ENCODE data around the gene FBF1.

The FBF1 gene

DNA sequence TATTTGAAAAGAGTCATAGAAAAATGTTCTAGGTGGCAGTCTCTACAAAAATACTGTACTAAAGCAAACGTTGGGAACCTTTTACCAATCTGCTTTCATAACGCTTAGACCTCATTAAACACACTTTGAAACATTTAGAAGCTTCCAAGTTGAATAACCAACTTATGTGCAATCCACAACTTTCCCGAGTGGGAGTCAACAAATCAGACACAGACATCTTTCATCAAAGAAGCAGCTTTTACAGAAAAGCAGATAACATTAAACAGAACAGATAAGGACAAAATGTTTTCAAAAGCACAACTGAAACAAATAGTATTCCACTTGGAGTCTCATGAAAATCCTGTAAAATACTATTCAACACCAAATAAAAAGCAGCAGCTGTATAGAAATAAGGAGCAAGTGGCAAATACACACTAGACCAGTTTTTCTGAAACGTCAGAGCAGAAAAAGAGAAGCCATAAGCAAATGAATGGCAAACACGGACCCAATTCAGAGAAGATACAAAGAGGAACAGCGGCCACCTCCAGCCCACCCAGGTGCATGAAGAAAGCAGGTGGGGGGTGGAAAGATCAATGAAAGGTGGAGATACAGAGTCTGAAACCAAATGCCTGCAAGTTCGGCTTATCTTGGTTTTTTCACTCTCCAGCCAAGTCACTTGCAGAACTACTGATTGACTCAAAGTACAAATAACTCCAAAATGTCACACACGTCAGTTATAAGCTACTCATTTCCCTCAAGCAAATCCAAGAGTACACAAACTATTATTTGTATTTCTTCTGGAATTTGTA, 18.4 kb upstream of the FBF1 start:
- no peak for DNase-seq (ENCODE audit: low spot score)

DNA sequence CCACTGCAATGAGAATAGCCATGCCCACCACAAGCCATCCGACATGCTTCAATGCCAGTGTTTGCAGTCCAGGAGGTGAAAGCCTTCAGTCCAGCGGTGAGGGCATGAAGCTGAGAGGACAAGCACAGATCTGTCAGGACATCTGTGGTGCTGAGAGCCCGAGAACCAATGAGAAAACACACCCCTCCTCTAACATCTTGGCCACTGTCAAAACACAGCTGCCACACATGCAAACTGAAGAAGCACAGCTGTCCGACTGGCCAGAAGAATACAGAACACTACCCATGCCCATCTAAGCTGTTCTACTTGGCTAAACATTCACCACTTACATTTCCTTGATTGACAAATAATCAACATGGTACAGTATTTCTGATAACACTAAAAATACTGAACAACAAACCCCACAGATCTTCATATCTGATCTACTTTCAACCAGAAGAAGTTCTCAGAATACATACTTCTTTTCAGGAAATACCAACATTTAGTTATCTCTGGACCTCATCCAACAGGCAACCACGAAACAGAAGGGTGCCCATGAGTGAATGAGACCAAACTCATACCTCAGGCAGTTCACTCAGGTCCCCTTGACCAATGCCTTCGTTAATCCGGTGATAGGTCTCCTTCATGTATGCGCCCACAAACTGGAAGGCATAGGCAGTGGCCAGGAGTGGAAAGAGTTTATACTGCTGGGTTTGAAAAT, 10.2 kb upstream of the FBF1 start:
- peak; percentile 29 for DNase-seq (ENCODE audit: low spot score)

- DNase-seq (ENCODE audit: low spot score): no peak
Observed at GRCh38 chr17:75950421-75950820, 9.6 kb upstream of the FBF1 start.

- no peak for DNase-seq (ENCODE audit: low spot score)
Observed at GRCh38 chr17:75945211-75945610, 4.4 kb upstream of the FBF1 start.

GRCh38 chr17:75943491-75943890, 2.6 kb upstream of the FBF1 start:
- DNase-seq (ENCODE audit: low spot score): no peak

- DNase-seq (ENCODE audit: low spot score): no peak
Observed at GRCh38 chr17:75942473-75942872, 1.6 kb upstream of the FBF1 start.

DNA sequence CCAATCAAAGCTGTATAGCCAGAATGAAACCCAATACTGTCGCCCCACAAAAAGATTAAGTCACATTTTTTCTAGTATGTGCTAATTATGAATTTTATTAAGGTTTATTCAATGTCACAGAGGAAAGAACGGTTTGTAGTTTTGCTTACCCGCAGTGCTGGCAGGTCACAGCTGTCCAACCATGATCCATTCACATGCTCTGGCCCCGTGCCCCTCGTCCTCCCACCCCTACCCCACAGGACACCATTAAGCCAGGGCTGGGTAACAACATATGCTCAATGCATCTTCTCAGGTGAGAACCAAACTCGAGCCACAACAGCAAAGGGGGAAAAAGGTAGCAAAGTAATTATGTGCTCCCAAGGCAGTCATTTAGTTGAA, 589 bp upstream of the FBF1 start:
- no peak for DNase-seq (ENCODE audit: low spot score)

DNA sequence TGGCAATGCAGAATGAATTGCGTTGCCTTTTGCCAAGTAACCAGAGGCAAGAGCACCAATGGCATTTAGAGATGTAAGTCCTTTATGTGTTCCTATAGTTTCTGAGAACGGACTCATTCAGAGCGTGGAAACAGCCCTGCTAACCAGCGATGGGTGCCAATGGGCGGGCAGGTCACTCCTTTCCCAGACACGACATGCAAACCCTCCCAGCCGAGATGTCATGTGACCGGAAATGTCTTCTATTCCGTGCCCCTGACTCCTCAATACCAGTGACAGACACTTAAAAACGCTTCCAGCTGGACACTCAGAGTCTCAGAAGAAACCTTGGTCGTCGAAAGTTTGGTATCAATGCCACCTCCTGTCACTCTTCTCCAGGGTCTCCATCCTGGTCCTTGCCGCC, 3.2 kb downstream of the FBF1 start:
- DNase-seq (ENCODE audit: low spot score): no peak

GRCh38 chr17:75933808-75934207, 7.0 kb downstream of the FBF1 start:
- DNase-seq (ENCODE audit: low spot score): no peak

- DNase-seq (ENCODE audit: low spot score): no peak
Observed at GRCh38 chr17:75932852-75933251, 8.0 kb downstream of the FBF1 start.

DNA sequence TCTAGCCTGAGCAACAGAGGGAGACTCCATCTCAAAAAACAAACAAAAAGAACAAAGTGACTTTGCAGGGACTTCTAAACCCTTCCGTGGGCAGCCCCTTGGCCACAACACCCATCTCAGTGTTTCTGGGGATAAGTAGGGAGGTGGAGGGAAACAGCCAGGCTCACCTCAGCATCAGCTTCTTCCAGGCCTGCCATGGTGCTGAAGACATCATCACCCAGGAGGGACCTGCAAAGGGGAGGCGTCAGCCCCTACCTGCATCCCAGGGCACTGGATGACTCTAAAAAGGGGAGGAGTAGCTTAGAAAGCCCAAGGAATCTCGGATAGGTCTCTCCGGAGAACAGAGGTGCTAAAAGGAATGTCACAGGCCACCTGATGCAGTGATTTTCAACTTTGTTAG, 9.8 kb downstream of the FBF1 start:
- no peak for DNase-seq (ENCODE audit: low spot score)

GRCh38 chr17:75927286-75927922, 13.4 kb downstream of the FBF1 start:
- DNase-seq (ENCODE audit: low spot score): no peak

DNA sequence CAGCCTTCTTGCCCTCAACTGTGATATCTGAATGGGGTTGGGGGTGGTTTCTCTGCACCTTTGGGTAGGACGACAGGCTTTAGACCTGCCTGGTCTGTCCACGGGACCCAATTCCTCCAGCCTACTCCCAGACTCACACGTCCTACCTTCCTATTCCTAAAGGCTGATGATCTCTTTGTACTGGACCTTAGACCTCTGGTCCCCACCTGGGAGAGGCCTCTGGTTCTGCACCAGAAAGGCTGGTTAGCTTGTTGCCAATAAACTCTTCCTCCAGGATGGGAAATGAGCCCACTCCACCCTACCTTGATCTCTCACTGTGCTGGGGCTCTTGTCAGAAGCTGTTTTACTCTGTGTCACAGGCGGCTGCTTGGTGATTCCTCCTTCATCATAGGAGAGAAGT, 14.4 kb downstream of the FBF1 start:
- DNase-seq (ENCODE audit: low spot score): no peak

GRCh38 chr17:75925912-75926311, 14.9 kb downstream of the FBF1 start:
- DNase-seq (ENCODE audit: low spot score): no peak

DNA sequence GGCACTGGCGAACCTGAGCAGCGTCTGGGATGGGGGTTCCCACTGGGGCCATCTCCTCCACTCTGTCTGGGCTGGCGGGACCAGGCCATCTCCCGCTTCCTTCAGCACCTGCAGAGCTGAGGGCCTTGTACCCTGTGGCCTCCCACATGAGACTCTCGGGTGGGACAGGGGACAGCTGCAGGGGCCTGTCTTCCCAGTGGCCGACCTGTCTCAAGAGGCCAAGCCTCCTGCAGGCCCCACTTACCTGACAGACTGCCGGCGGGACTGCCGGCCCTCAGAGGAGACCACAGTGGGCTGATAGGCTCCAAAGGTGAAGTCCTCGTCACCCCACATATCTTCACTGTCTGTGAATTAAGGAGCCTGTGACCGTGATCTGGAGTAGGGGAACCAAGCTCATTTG, 15.7 kb downstream of the FBF1 start:
- DNase-seq (ENCODE audit: low spot score): no peak

- no peak for DNase-seq (ENCODE audit: low spot score)
Observed at GRCh38 chr17:75922963-75923874, 17.6 kb downstream of the FBF1 start.

GRCh38 chr17:75922173-75922961, 18.5 kb downstream of the FBF1 start:
- no peak for DNase-seq (ENCODE audit: low spot score)

- DNase-seq (ENCODE audit: low spot score): no peak
Observed at GRCh38 chr17:75921596-75921995, 19.2 kb downstream of the FBF1 start.

DNA sequence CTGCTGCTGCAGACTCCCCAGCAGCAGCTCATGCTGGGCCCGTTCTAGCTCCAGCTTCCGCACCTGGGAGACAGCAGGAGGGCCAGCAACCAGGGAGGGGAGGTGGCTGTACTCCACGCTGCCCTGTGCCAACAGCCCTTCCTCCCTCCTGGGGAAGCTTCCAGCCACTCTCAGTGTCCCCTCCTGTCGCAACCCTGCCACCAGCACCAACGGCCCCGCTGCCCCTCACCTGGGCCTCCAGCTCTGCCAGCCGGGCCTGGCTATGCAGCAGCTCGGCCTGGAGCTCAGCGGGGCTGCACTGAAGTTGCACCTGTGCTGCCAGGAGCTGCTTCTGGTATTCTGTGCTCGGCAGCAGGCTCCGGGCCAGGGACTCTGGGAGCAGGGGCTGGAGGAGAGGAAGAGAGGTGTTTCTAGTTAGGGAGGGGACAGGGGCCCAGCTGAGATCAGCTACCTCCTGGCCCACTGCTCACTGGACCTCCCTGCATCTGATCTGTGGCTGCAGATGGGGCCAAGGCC, 20.7 kb downstream of the FBF1 start:
- no peak for DNase-seq (ENCODE audit: low spot score)

GRCh38 chr17:75919611-75920010, 21.2 kb downstream of the FBF1 start:
- no peak for DNase-seq (ENCODE audit: low spot score)

DNA sequence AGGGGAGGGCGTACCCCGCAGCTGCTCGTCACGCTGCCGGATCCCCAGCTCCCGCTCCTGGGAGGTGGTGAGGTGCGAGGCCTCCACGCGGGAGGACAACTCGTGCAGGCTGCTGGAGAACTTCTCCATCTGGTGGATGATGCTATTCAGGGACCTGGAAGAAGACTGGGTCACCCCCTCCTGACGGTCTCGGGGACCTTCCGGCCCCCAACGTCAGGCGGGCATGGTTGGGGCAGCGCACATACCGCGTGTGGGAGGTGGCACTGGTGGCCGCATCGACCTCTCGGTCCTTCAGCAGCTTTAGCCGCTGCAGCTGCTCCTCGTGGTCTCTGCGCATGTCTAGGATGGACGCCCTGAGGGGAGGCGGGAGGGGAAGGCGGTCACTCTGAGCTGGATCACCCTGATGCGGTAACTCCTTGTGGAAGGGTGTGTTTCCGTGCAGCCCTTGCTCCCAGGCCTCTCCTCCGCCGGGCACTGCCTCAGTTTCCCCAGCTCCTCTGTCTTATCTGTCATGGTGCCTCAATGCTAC, 22.9 kb downstream of the FBF1 start:
- DNase-seq (ENCODE audit: low spot score): no peak

All from pons (tissue), 1 donor.